H1 (cell line): ENCODE measurements around the gene MPZL3. TPM values are rescaled to one million over a fixed set of nuclear protein-coding genes. Genes with fewer than 3 reads are reported as not detected.

Experiments
- CTCF ChIA-PET: fragments of 300-600 bp; sonication (Branson Sonifier 250); formaldehyde crosslinking; loops from one replicate; lab custom pipeline; 2021; ENCODE audit not compliant: partially characterized antibody; lab: Charles Lee
- POLR2A ChIA-PET: fragments of 300-600 bp; sonication (Branson Sonifier 250); formaldehyde crosslinking; loops from one replicate; lab custom pipeline; 2021; ENCODE audit warnings: inconsistent platforms; ENCODE audit not compliant: partially characterized antibody; lab: Charles Lee
- DNase-seq, 2 experiments: peaks; one replicate each; pipeline versions ENCODE4 v3.0.0 to v3.0.0-alpha.2; 2010 to 2022; ENCODE audit warnings: low spot score in 2 of 2, low read depth in 1 of 2, mixed read lengths in 1 of 2
- FAIRE-seq: peaks from 2 replicates; lab custom pipeline; 2011; peaks lifted over from hg19 to GRCh38; lab: Jason Lieb, UNC
- H2AFZ ChIP-seq: 2 replicates; pipeline ENCODE4 v1.8.1; 2012; ENCODE audit warnings: low read length, inconsistent platforms
- H2AK5ac ChIP-seq: 2 replicates; pipeline ENCODE4 v1.6.1; 2013; ENCODE audit warnings: low read depth, low read length
- H2BK120ac ChIP-seq: replicated peaks from 2 replicates; pipeline ENCODE3; 2013; ENCODE audit warnings: low read depth, low read length, inconsistent platforms
- H2BK12ac ChIP-seq: 2 replicates; pipeline ENCODE4 v1.6.1; 2013; ENCODE audit warnings: low read depth, low read length
- H2BK15ac ChIP-seq: 2 replicates; pipeline ENCODE4 v1.6.1; 2013; ENCODE audit warnings: low read length
- H2BK20ac ChIP-seq: 2 replicates; pipeline ENCODE4 v1.6.1; 2013; ENCODE audit warnings: low read length
- H2BK5ac ChIP-seq: 2 replicates; pipeline ENCODE4 v1.6.1; 2013; ENCODE audit warnings: low read depth, low read length
- H3K14ac ChIP-seq: 2 replicates; pipeline ENCODE4 v1.6.1; 2013; ENCODE audit warnings: inconsistent platforms; ENCODE audit not compliant: insufficient read length
- H3K18ac ChIP-seq: 2 replicates; pipeline ENCODE4 v1.6.1; 2013; ENCODE audit warnings: low read length; ENCODE audit errors: extremely low read depth
- H3K23ac ChIP-seq: 2 replicates; pipeline ENCODE4 v1.6.1; 2013; ENCODE audit warnings: inconsistent platforms; ENCODE audit not compliant: insufficient read length
- H3K23me2 ChIP-seq: 2 replicates; pipeline ENCODE4 v1.6.1; 2013; ENCODE audit warnings: low read depth, low read length
- H3K27ac ChIP-seq: 2 replicates; pipeline ENCODE4 v1.6.1; 2011; ENCODE audit warnings: low read depth, low read length, inconsistent platforms
- H3K27me3 ChIP-seq, 4 experiments: replicated peaks in 1 of 4; 1 replicate in 1 of 4; 2 replicates in 3 of 4; pipeline versions ENCODE4 v1.6.1 to v1.8.1; 2011 to 2013; ENCODE audit warnings: low read length in 3 of 4, mild to moderate bottlenecking in 3 of 4, inconsistent platforms in 2 of 4, mixed read lengths in 2 of 4, moderate library complexity in 1 of 4; ENCODE audit not compliant: control insufficient read depth in 3 of 4, insufficient read depth in 3 of 4; ENCODE audit errors: extremely low read depth in 1 of 4
- H3K36me3 ChIP-seq, 4 experiments: 2 replicates each; pipeline versions ENCODE4 v1.6.1 to v1.8.1; 2011 to 2013; ENCODE audit warnings: mild to moderate bottlenecking in 4 of 4, low read length in 3 of 4, moderate library complexity in 2 of 4, control low read depth in 1 of 4, inconsistent platforms in 1 of 4; ENCODE audit not compliant: insufficient read depth in 4 of 4, control insufficient read depth in 2 of 4
- H3K4ac ChIP-seq: replicated peaks from 2 replicates; pipeline ENCODE3; 2013; ENCODE audit warnings: low read length, low read depth, mixed read lengths, inconsistent platforms; ENCODE audit not compliant: insufficient read length
- H3K4me1 ChIP-seq, 4 experiments: replicated peaks in 1 of 4; 1 replicate in 1 of 4; 2 replicates in 3 of 4; pipeline versions ENCODE4 v1.6.1 to v1.8.1; 2011 to 2013; ENCODE audit warnings: low read length in 3 of 4, inconsistent platforms in 2 of 4, mixed read lengths in 1 of 4; ENCODE audit not compliant: insufficient read depth in 4 of 4, control insufficient read depth in 3 of 4
- H3K4me2 ChIP-seq, 2 experiments: 2 replicates each; pipeline versions ENCODE4 v1.6.1 to v1.8.1; 2011 to 2013; ENCODE audit warnings: low read depth in 2 of 2, low read length in 2 of 2, control low read depth in 1 of 2, inconsistent platforms in 1 of 2, mild to moderate bottlenecking in 1 of 2; ENCODE audit not compliant: insufficient read depth in 1 of 2
- H3K4me3 ChIP-seq, 4 experiments: fragments of 200-600, 300-600 bp in 1 of 4; sonication (generic), shearing (Covaris generic), sonication (Bioruptor Twin) in 1 of 4; 2 replicates each; pipeline versions ENCODE4 v1.5.1 to v1.8.1; 2011 to 2016; ENCODE audit warnings: low read length in 4 of 4, low read depth in 3 of 4, control low read depth in 2 of 4, inconsistent platforms in 2 of 4, mild to moderate bottlenecking in 2 of 4, mixed read lengths in 1 of 4, moderate library complexity in 1 of 4; ENCODE audit not compliant: insufficient read depth in 2 of 4; ENCODE audit errors: extremely low read depth in 1 of 4
- H3K56ac ChIP-seq: replicated peaks from 2 replicates; pipeline ENCODE3; 2013; ENCODE audit warnings: low read depth, mild to moderate bottlenecking, mixed read lengths, low read length, inconsistent platforms; ENCODE audit not compliant: insufficient read length
- H3K79me1 ChIP-seq: 2 replicates; pipeline ENCODE4 v1.6.1; 2013; ENCODE audit warnings: low read depth, low read length, control low read depth
- H3K79me2 ChIP-seq, 2 experiments: 2 replicates each; pipeline versions ENCODE4 v1.6.1 to v1.8.1; 2012 to 2013; ENCODE audit warnings: low read length in 2 of 2, mild to moderate bottlenecking in 2 of 2, inconsistent platforms in 1 of 2; ENCODE audit not compliant: insufficient read depth in 2 of 2, control insufficient read depth in 1 of 2
- H3K9ac ChIP-seq, 4 experiments: replicated peaks in 1 of 4; 1 replicate in 1 of 4; 2 replicates in 3 of 4; pipeline versions ENCODE4 v1.6.1 to v1.8.1; 2011 to 2013; ENCODE audit warnings: low read depth in 3 of 4, low read length in 3 of 4, control low read depth in 2 of 4, mild to moderate bottlenecking in 2 of 4, moderate library complexity in 2 of 4, inconsistent platforms in 1 of 4; ENCODE audit errors: extremely low read depth in 1 of 4
- H3K9me3 ChIP-seq, 2 experiments: 2 replicates each; pipeline versions ENCODE4 v1.6.1 to v1.8.1; 2012 to 2013; ENCODE audit warnings: mild to moderate bottlenecking in 2 of 2, moderate library complexity in 2 of 2, control low read depth in 1 of 2, inconsistent platforms in 1 of 2, low read depth in 1 of 2, low read length in 1 of 2, mixed read lengths in 1 of 2; ENCODE audit not compliant: insufficient read depth in 2 of 2
- H4K20me1 ChIP-seq, 2 experiments: replicated peaks in 1 of 2; 2 replicates each; pipeline versions ENCODE3 to v1.8.1; 2011 to 2013; ENCODE audit warnings: inconsistent platforms in 2 of 2, low read length in 2 of 2, mild to moderate bottlenecking in 1 of 2; ENCODE audit not compliant: insufficient read depth in 2 of 2, control insufficient read depth in 1 of 2
- H4K5ac ChIP-seq: 2 replicates; pipeline ENCODE4 v1.6.1; 2013; ENCODE audit warnings: low read length, low read depth, mixed read lengths, inconsistent platforms; ENCODE audit not compliant: insufficient read length
- H4K8ac ChIP-seq: 2 replicates; pipeline ENCODE4 v1.8.0; 2013; ENCODE audit warnings: mild to moderate bottlenecking, moderate library complexity, low read length, inconsistent platforms; ENCODE audit not compliant: insufficient read depth; ENCODE audit errors: extremely low read depth
- H4K91ac ChIP-seq: replicated peaks from 2 replicates; pipeline ENCODE3; 2013; ENCODE audit warnings: low read length, mixed read lengths, inconsistent platforms; ENCODE audit not compliant: insufficient read length
- KDM1A ChIP-seq: fragments of 200-600, 300-600 bp; sonication (generic); IDR thresholded peaks from 2 replicates; pipeline ENCODE4 v1.7.1; 2016; ENCODE audit warnings: mild to moderate bottlenecking, low read length, borderline replicate concordance
- KDM5A ChIP-seq: fragments of 200-600 bp; IDR thresholded peaks from 2 replicates; pipeline ENCODE4 v1.7.1; 2012; ENCODE audit warnings: mild to moderate bottlenecking, low read length, inconsistent platforms, mixed read lengths
- RNF2 ChIP-seq: fragments of 200-900, 300-1000 bp; sonication (generic); IDR thresholded peaks from 2 replicates; pipeline ENCODE4 v1.7.1; 2016; ENCODE audit warnings: borderline replicate concordance, low read depth, mild to moderate bottlenecking, antibody characterized with exemption, low read length; ENCODE audit not compliant: poor library complexity, severe bottlenecking; ENCODE audit errors: missing control alignments
- TBP ChIP-seq: IDR thresholded peaks from 2 replicates; pipeline ENCODE4 v1.6.1; 2011; ENCODE audit warnings: low read depth, low read length, improper control_type of control experiment
- WGBS, 2 experiments: shearing (Covaris generic) in 1 of 2; methylation state at CpG; one replicate each; pipeline versions ENCODE4 v1.1.6 to v1.1.7; 2013 to 2015; ENCODE audit warnings: low lambda C conversion rate in 2 of 2, mixed read lengths in 2 of 2, inconsistent platforms in 1 of 2, low coverage in 1 of 2, missing lambda C conversion rate in 1 of 2; ENCODE audit not compliant: insufficient replicate concordance in 2 of 2, insufficient coverage in 1 of 2, insufficient read length in 1 of 2; ENCODE audit errors: extremely low coverage in 1 of 2, missing lambda C conversion rate in 1 of 2; 5-methylcytosine and 5-hydroxymethylcytosine counted together
- polyA plus RNA-seq, 7 experiments: library from polyadenylated mRNA; depleted of rRNA in 3 of 7; stranded (reverse) in 5 of 7; unstranded in 2 of 7; fragments of >200 nt in 5 of 7; fragments of 200-250 nt in 2 of 7; gene quantifications; 1 replicate in 5 of 7; 2 replicates in 1 of 7; 4 replicates in 1 of 7; pipeline versions ENCODE4 v1.2.1 to v1.2.3, GENCODE V29; 2011 to 2013; ENCODE audit warnings: missing spikeins in 2 of 7, mixed read lengths in 2 of 7
- total RNA-seq: library from RNA; stranded (reverse); fragmentation: NEBNext Ultra II Directional; extraction: Animal tissue kit (Norgen Biotek cat#: 25700); gene quantifications from 2 replicates; pipeline ENCODE4 v1.2.1, GENCODE V29; 2021

The MPZL3 gene
- total and polyA plus RNA-seq, 2 of the 8 experiments (the other 6 are each of a cell fraction or from before 2014, with no cell fraction given): 1.1 to 3.9 TPM

GRCh38 chr11:118223570-118223969 is 28.6 kb downstream of the MPZL3 start:
- no peak overlapping the region for H3K4ac ChIP-seq
- H3K4me3 ChIP-seq: no peak overlapping the region
- H4K8ac ChIP-seq: no peak overlapping the region
- ChIA-PET POLR2A (interaction anchor here (1.1 kb wide), 1 partner anchor 12 kb away, joined by 3 read pairs; no protein-coding TSS in a partner anchor), CTCF (interaction anchor here (1.2 kb wide), 1 partner anchor 72 kb away, joined by 4 read pairs; no protein-coding TSS in a partner anchor)
- H2BK5ac ChIP-seq: no peak overlapping the region
- no peak for DNase-seq
- no peak overlapping the region for H3K4me2 ChIP-seq
- no peak overlapping the region for H2BK15ac ChIP-seq
- no peak overlapping the region for H4K5ac ChIP-seq
- no peak for FAIRE-seq
- H2BK20ac ChIP-seq: no peak overlapping the region
- H3K27ac ChIP-seq: no peak overlapping the region
- H2BK120ac ChIP-seq: no peak overlapping the region
- H3K9ac ChIP-seq: no peak overlapping the region
- no peaks in the 10 kb centered on the region for H3K79me1 ChIP-seq
- H2BK12ac ChIP-seq: no peak overlapping the region
- H3K18ac ChIP-seq: no peak overlapping the region
- WGBS, 2 experiments: 97% methylated on average over 2 of the region's 2 CpGs; no CpG with 5 or more reads in 1 of the 2 experiments
- H4K20me1 ChIP-seq: no peaks in the 10 kb centered on the region
- peaks cover 0 to 3% (median 0%) of the 10 kb centered on the region in 4 experiments; a peak in 1 of 7 replicates for H3K4me1 ChIP-seq
- H2AFZ ChIP-seq: no peak overlapping the region
- no peaks in the 10 kb centered on the region for H3K23me2 ChIP-seq
- H3K9me3 ChIP-seq: no peaks in the 10 kb centered on the region
- H3K56ac ChIP-seq: no peak overlapping the region
- no peaks in the 10 kb centered on the region for H3K36me3 ChIP-seq
- H3K14ac ChIP-seq: no peak overlapping the region
- no peak overlapping the region for H2AK5ac ChIP-seq
- H3K79me2 ChIP-seq: no peaks in the 10 kb centered on the region
- no peaks in the 10 kb centered on the region for H3K27me3 ChIP-seq
- no peak overlapping the region for H4K91ac ChIP-seq
- no peak overlapping the region for H3K23ac ChIP-seq
- TF ChIP-seq TBP (no peak), RNF2 (no peak), KDM5A (no peak), KDM1A (no peak)
